WTC11 (cell line): ENCODE data around the gene KAZN. TPM values are rescaled to one million over a fixed set of nuclear protein-coding genes. Genes with fewer than 3 reads are reported as not detected.

Experiments
- ATAC-seq: fragments of 200-7000 bp; cut with Tn5 transposase; 2 replicates; pipeline ENCODE4 v1.10.0; 2021; ENCODE audit warnings: mild to moderate bottlenecking, moderate library complexity
- CTCF ChIA-PET: fragments of 300-600 bp; sonication (Branson Sonifier 250); formaldehyde crosslinking; loops from one replicate; lab custom pipeline; 2021; ENCODE audit warnings: antibody characterized with exemption; lab: Charles Lee
- POLR2A ChIA-PET: fragments of 350-600 bp; sonication (Branson Sonifier 250); formaldehyde crosslinking; loops from one replicate; lab custom pipeline; 2021; ENCODE audit warnings: antibody characterized with exemption; lab: Charles Lee
- DNase-seq: peaks from one replicate; pipeline ENCODE4 v3.0.0; 2021; ENCODE audit warnings: low spot score
- H3K27ac Mint-ChIP-seq: 2 replicates; pipeline ENCODE4 v1.8.0; 2021; ENCODE audit warnings: mixed read lengths
- H3K27me3 Mint-ChIP-seq: 2 replicates; pipeline ENCODE4 v1.8.0; 2021; ENCODE audit warnings: low read depth, mild to moderate bottlenecking, moderate library complexity, mixed read lengths
- H3K36me3 Mint-ChIP-seq: 2 replicates; pipeline ENCODE4 v1.8.0; 2021; ENCODE audit warnings: mixed read lengths
- H3K4me1 Mint-ChIP-seq: 2 replicates; pipeline ENCODE4 v1.8.0; 2022; ENCODE audit warnings: mixed read lengths
- H3K4me3 Mint-ChIP-seq: 2 replicates; pipeline ENCODE4 v1.8.0; 2021; ENCODE audit warnings: mild to moderate bottlenecking, moderate library complexity, mixed read lengths
- H3K9me3 Mint-ChIP-seq: 2 replicates; pipeline ENCODE4 v1.8.0; 2021; ENCODE audit warnings: mixed read lengths
- ATF1 ChIP-seq: sonication (generic); formaldehyde crosslinking; IDR thresholded peaks from 2 replicates; pipeline ENCODE4 v1.8.1; 2023; ENCODE audit warnings: mild to moderate bottlenecking, moderate library complexity, missing genetic modification reagents
- CBFB ChIP-seq: sonication (generic); formaldehyde crosslinking; IDR thresholded peaks from 2 replicates; pipeline ENCODE4 v1.8.1; 2022; ENCODE audit warnings: mild to moderate bottlenecking, low read depth, missing genetic modification reagents
- CREB1 ChIP-seq: sonication (generic); formaldehyde crosslinking; IDR thresholded peaks from 2 replicates; pipeline ENCODE4 v1.8.0; 2023; ENCODE audit warnings: mild to moderate bottlenecking, missing genetic modification reagents
- ELF4 ChIP-seq: sonication (generic); formaldehyde crosslinking; IDR thresholded peaks from 2 replicates; pipeline ENCODE4 v1.8.1; 2022; ENCODE audit warnings: low read depth, mild to moderate bottlenecking, moderate library complexity, missing genetic modification reagents
- EMX1 ChIP-seq: fragments of 250-450 bp; sonication (Bioruptor Pico); IDR thresholded peaks from 2 replicates; pipeline ENCODE4 v1.8.0; 2021; ENCODE audit warnings: mild to moderate bottlenecking
- NR1H2 ChIP-seq: sonication (generic); formaldehyde crosslinking; IDR thresholded peaks from 2 replicates; pipeline ENCODE4 v1.9.0; 2021; ENCODE audit warnings: mild to moderate bottlenecking, moderate library complexity, missing genetic modification reagents
- NR2C2 ChIP-seq: sonication (generic); formaldehyde crosslinking; IDR thresholded peaks from 2 replicates; pipeline ENCODE4 v1.8.0; 2022; ENCODE audit warnings: mild to moderate bottlenecking, missing genetic modification reagents
- RELA ChIP-seq: sonication (generic); formaldehyde crosslinking; IDR thresholded peaks from 2 replicates; pipeline ENCODE4 v1.8.1; 2022; ENCODE audit warnings: missing genetic modification reagents, mild to moderate bottlenecking, borderline replicate concordance
- SP1 ChIP-seq: sonication (generic); formaldehyde crosslinking; conservative IDR thresholded peaks from 2 replicates; pipeline ENCODE4 v1.8.1; 2022; ENCODE audit warnings: missing genetic modification reagents
- TCF7 ChIP-seq: sonication (generic); formaldehyde crosslinking; IDR thresholded peaks from 2 replicates; pipeline ENCODE4 v1.8.0; 2022; ENCODE audit warnings: mild to moderate bottlenecking, low read depth, missing genetic modification reagents, moderate library complexity
- ZNF121 ChIP-seq: sonication (generic); formaldehyde crosslinking; IDR thresholded peaks from 2 replicates; pipeline ENCODE4 v1.8.0; 2023; ENCODE audit warnings: missing genetic modification reagents
- ZNF138 ChIP-seq: sonication (generic); formaldehyde crosslinking; conservative IDR thresholded peaks from 2 replicates; pipeline ENCODE4 v1.8.1; 2022; ENCODE audit warnings: mild to moderate bottlenecking, moderate library complexity, missing genetic modification reagents
- ZNF232 ChIP-seq: sonication (generic); formaldehyde crosslinking; IDR thresholded peaks from 2 replicates; pipeline ENCODE4 v1.8.0; 2022; ENCODE audit warnings: mild to moderate bottlenecking, missing genetic modification reagents
- total RNA-seq: library from RNA; stranded (reverse); gene quantifications from 3 replicates; pipeline ENCODE4 v1.2.3, GENCODE V29; 2021
- TF ChIP-seq, protein P1 (sequence below): sonication (generic); formaldehyde crosslinking; IDR thresholded peaks from 2 replicates; pipeline ENCODE4 v1.8.1; 2022; ENCODE audit warnings: low read depth, missing genetic modification reagents, borderline replicate concordance
- TF ChIP-seq, protein P2 (sequence below): sonication (generic); formaldehyde crosslinking; conservative IDR thresholded peaks from 2 replicates; pipeline ENCODE4 v1.8.1; 2022; ENCODE audit warnings: mild to moderate bottlenecking, missing genetic modification reagents
- TF ChIP-seq, protein P3 (sequence below): sonication (generic); formaldehyde crosslinking; IDR thresholded peaks from 2 replicates; pipeline ENCODE4 v1.8.1; 2023; ENCODE audit warnings: mild to moderate bottlenecking, missing genetic modification reagents, moderate library complexity
- TF ChIP-seq, protein P4 (sequence below): sonication (generic); formaldehyde crosslinking; IDR thresholded peaks from 2 replicates; pipeline ENCODE4 v1.8.0; 2022; ENCODE audit warnings: mild to moderate bottlenecking, missing genetic modification reagents
- TF ChIP-seq, protein P5 (sequence below): fragments of 250-450 bp; sonication (Bioruptor Pico); IDR thresholded peaks from 2 replicates; pipeline ENCODE4 v1.9.0; 2021; ENCODE audit warnings: mild to moderate bottlenecking
- TF ChIP-seq, protein P6 (sequence below): sonication (generic); formaldehyde crosslinking; IDR thresholded peaks from 2 replicates; pipeline ENCODE4 v1.8.1; 2023; ENCODE audit warnings: mild to moderate bottlenecking, missing genetic modification reagents

Gene KAZN
- total RNA-seq, 1 experiment from 2014 or later: 19.9 TPM

DNA sequence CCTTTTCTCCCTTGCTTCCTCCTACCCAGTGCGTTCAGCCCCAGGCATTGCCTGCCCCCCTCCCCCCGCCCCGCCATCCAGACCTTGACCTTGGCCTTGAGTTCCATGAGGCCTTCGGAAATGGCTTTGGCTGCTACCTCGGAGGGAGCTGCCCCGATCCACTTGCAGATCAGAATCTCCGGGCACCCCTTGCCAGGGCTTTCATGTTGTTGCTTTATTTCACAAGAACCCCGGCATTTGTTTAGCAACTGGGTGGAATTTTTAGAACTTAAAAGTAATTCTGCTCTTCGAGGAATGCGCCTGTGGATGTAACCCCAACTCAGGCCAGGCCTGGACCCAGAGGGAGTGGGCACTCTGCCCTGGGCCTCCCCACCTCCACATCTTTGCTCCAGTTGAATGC lies 401.0 kb downstream of the KAZN start (continued):
- no peak for TF ChIP-seq RELA (CRISPR knock-in tag)

DNA sequence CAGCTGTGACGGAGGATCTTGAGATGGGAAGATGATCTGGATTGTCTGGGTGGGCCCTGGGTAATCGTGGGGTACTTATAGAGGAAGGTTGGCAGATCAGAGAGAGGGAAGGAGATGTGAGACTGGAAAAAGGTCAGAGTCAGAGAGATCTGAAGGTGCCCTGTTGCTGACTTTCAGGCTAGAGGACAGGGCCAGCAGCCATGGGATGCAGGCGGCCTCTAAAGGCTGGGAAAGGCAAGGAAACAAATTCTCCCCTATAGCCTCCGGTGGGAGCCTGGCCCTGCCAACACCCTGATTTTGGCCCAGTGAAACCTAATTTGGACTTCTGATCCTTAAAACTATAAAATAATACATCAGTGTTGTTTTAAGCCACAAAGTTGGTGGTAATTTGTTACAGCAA lies 401.5 kb downstream of the KAZN start:
- Mint-ChIP-seq H3K4me3 (no peak overlapping the region), H3K4me1 (peaks cover 9% of the 10 kb centered on the region), H3K27me3 (no peaks in the 10 kb centered on the region), H3K27ac (no peak overlapping the region), H3K36me3 (no peaks in the 10 kb centered on the region), H3K9me3 (peaks cover 4% of the 10 kb centered on the region; the same call in 1 of the 2 replicates)
- ATAC-seq: no peak
- no peak for TF ChIP-seq TCF7 (CRISPR knock-in tag)
- no peak for TF ChIP-seq NR1H2 (CRISPR knock-in tag)
- no peak for TF ChIP-seq CREB1 (CRISPR knock-in tag)
- CTCF ChIA-PET: interaction anchor here (1.0 kb wide), 1 partner anchor 28 kb away, joined by 4 read pairs; no protein-coding TSS in a partner anchor
- POLR2A ChIA-PET: no interaction called here
- DNase-seq: no peak

DNA sequence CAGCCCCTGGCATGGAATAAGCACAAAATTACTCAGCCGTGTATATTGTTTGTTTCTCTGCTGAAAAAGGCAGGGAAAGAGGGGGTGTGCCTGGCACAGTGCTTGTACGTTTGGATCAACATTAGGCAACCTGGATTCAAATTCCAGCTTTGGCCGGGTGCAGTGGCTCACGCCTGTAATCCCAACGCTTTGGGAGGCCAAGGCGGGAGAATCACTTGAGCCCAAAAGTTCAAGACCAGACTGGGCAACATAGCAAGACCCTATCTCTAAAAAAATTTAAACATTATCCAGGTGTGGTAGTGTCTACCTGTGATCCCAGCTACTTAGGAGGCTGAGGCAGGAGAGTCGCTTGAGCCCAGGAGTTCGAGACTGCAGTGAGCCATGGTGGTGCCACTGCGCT lies 402.2 kb downstream of the KAZN start:
- H3K4me3 Mint-ChIP-seq: no peak overlapping the region
- ATAC-seq (no peak), DNase-seq (no peak)
- H3K27ac Mint-ChIP-seq: no peak overlapping the region
- H3K9me3 Mint-ChIP-seq: peaks cover 4% of the 10 kb centered on the region; the same call in 1 of the 2 replicates
- ChIA-PET POLR2A (no interaction called here), CTCF (no interaction called here)
- TF ChIP-seq, protein P1, sequence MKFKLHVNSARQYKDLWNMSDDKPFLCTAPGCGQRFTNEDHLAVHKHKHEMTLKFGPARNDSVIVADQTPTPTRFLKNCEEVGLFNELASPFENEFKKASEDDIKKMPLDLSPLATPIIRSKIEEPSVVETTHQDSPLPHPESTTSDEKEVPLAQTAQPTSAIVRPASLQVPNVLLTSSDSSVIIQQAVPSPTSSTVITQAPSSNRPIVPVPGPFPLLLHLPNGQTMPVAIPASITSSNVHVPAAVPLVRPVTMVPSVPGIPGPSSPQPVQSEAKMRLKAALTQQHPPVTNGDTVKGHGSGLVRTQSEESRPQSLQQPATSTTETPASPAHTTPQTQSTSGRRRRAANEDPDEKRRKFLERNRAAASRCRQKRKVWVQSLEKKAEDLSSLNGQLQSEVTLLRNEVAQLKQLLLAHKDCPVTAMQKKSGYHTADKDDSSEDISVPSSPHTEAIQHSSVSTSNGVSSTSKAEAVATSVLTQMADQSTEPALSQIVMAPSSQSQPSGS (CRISPR knock-in tag): no peak
- TF ChIP-seq ZNF121 (CRISPR knock-in tag): peak; percentile 68; the same call in 1 of the 2 replicates
- no peaks in the 10 kb centered on the region for H3K36me3 Mint-ChIP-seq
- no peaks in the 10 kb centered on the region for H3K27me3 Mint-ChIP-seq
- H3K4me1 Mint-ChIP-seq: peaks cover 9% of the 10 kb centered on the region

DNA sequence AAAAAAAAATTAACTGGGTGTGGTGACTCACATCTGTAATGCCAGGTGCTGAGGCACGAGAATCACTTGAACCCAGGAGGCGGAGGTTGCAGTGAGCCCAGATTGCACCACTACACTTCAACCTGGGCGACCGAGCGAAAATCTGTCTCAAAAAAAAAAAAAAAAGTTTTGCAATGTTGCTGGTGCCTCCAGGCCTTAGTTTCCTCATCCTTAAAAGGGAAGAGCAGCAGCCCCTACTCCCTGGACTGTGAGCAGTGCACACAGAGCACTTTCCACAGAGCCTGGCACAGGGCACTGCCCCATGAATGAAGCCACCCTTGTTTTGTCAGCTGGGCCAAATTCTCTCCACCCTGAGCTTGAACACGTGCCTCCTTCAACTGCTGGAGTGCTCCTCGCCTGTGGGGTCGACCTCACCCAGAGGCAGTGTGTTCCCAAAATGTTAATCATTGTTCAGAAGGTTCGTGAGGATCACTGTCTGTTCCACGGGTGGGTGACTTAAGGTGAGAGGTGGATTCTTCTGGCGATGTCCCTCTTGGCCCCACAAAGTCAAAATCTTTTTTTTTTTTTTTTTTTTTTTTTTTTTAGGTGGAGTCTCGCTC lies 402.9 kb downstream of the KAZN start:
- Mint-ChIP-seq H3K27ac (no peak overlapping the region), H3K4me3 (no peak overlapping the region), H3K4me1 (peaks cover 6% of the 10 kb centered on the region), H3K9me3 (peaks cover 4% of the 10 kb centered on the region; the same call in 1 of the 2 replicates), H3K27me3 (no peaks in the 10 kb centered on the region), H3K36me3 (no peaks in the 10 kb centered on the region)
- TF ChIP-seq, protein P2, sequence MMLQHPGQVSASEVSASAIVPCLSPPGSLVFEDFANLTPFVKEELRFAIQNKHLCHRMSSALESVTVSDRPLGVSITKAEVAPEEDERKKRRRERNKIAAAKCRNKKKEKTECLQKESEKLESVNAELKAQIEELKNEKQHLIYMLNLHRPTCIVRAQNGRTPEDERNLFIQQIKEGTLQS (CRISPR knock-in tag): no peak
- TF ChIP-seq ZNF138 (CRISPR knock-in tag) (no peak), NR2C2 (CRISPR knock-in tag) (no peak), SP1 (CRISPR knock-in tag) (no peak), ZNF121 (CRISPR knock-in tag) (no peak), ELF4 (no peak), ATF1 (CRISPR knock-in tag) (no peak), EMX1 (CRISPR knock-in tag) (no peak), CBFB (CRISPR knock-in tag) (no peak), ZNF232 (CRISPR knock-in tag) (no peak)
- TF ChIP-seq, protein P3, sequence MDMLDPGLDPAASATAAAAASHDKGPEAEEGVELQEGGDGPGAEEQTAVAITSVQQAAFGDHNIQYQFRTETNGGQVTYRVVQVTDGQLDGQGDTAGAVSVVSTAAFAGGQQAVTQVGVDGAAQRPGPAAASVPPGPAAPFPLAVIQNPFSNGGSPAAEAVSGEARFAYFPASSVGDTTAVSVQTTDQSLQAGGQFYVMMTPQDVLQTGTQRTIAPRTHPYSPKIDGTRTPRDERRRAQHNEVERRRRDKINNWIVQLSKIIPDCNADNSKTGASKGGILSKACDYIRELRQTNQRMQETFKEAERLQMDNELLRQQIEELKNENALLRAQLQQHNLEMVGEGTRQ (CRISPR knock-in tag): no peak
- TF ChIP-seq, protein P4, sequence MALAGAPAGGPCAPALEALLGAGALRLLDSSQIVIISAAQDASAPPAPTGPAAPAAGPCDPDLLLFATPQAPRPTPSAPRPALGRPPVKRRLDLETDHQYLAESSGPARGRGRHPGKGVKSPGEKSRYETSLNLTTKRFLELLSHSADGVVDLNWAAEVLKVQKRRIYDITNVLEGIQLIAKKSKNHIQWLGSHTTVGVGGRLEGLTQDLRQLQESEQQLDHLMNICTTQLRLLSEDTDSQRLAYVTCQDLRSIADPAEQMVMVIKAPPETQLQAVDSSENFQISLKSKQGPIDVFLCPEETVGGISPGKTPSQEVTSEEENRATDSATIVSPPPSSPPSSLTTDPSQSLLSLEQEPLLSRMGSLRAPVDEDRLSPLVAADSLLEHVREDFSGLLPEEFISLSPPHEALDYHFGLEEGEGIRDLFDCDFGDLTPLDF (CRISPR knock-in tag): no peak
- TF ChIP-seq, protein P5, sequence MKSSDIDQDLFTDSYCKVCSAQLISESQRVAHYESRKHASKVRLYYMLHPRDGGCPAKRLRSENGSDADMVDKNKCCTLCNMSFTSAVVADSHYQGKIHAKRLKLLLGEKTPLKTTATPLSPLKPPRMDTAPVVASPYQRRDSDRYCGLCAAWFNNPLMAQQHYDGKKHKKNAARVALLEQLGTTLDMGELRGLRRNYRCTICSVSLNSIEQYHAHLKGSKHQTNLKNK (CRISPR knock-in tag): no peak
- TF ChIP-seq, protein P6, sequence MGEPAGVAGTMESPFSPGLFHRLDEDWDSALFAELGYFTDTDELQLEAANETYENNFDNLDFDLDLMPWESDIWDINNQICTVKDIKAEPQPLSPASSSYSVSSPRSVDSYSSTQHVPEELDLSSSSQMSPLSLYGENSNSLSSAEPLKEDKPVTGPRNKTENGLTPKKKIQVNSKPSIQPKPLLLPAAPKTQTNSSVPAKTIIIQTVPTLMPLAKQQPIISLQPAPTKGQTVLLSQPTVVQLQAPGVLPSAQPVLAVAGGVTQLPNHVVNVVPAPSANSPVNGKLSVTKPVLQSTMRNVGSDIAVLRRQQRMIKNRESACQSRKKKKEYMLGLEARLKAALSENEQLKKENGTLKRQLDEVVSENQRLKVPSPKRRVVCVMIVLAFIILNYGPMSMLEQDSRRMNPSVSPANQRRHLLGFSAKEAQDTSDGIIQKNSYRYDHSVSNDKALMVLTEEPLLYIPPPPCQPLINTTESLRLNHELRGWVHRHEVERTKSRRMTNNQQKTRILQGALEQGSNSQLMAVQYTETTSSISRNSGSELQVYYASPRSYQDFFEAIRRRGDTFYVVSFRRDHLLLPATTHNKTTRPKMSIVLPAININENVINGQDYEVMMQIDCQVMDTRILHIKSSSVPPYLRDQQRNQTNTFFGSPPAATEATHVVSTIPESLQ (CRISPR knock-in tag): no peak
- DNase-seq (no peak), ATAC-seq (no peak)
- ChIA-PET POLR2A (no interaction called here), CTCF (no interaction called here)
